Measurements from ENCODE around the gene ZSCAN20. TPM values are rescaled to one million over a fixed set of nuclear protein-coding genes. Genes with fewer than 3 reads are reported as not detected.
A peak's percentile ranks its signal among the peaks of the same experiment; 100 is the strongest.

The ZSCAN20 gene
- total and polyA plus RNA-seq, 9 of the 15 experiments (the other 6 are each of a cell fraction or from before 2014, with no cell fraction given): 0.36 to 3.3 (median 2.0) TPM

GRCh38 chr1:33429856-33430691 is 42.4 kb upstream of the ZSCAN20 start (continued):
- no peak for TF ChIP-seq ZNF280A (IDR thresholded peaks at IDR 0.05; ENCODE audit: low read depth, partially characterized antibody)
- TF ChIP-seq JUNB (CRISPR knock-in tag; conservative IDR thresholded peaks at IDR 0.05): no peak
- peak; percentile 18; the same call in 1 of the 2 replicates for TF ChIP-seq NCOA6 (IDR thresholded peaks at IDR 0.05)
- no peak for TF ChIP-seq PYGO2 (tag; IDR thresholded peaks at IDR 0.05)
- TF ChIP-seq YBX1 (IDR thresholded peaks at IDR 0.05): no peak
- TF ChIP-seq EWSR1 (IDR thresholded peaks at IDR 0.05; ENCODE audit: borderline replicate concordance, low read depth, partially characterized antibody): no peak
- TF ChIP-seq ZNF778 (CRISPR knock-in tag; IDR thresholded peaks at IDR 0.05): no peak
- TF ChIP-seq ZBTB34 (CRISPR knock-in tag; IDR thresholded peaks at IDR 0.05): no peak
- no peak for TF ChIP-seq DLX4 (CRISPR knock-in tag; IDR thresholded peaks at IDR 0.05)
- no peak for TF ChIP-seq GATAD2A (IDR thresholded peaks at IDR 0.05)
- TF ChIP-seq DNMT1 (IDR thresholded peaks at IDR 0.05): no peak
- peak; percentile 73 for TF ChIP-seq ZFX (CRISPR knock-in tag; IDR thresholded peaks at IDR 0.05)
- no peak for TF ChIP-seq SMAD2 (IDR thresholded peaks at IDR 0.05; ENCODE audit: low read depth, low read length)
- no peak for TF ChIP-seq CBX8 (IDR thresholded peaks at IDR 0.05; ENCODE audit: borderline replicate concordance, extremely low read depth, low read depth, low read length, poor library complexity, severe bottlenecking)
- no peak for TF ChIP-seq POLR2A (conservative IDR thresholded peaks at IDR 0.05)
- no peak for TF ChIP-seq RBM22 (IDR thresholded peaks at IDR 0.05; ENCODE audit: low read depth, low read length, poor library complexity, severe bottlenecking)
- no peak for TF ChIP-seq PBX2 (CRISPR knock-in tag; IDR thresholded peaks at IDR 0.05; ENCODE audit: low read depth)
- TF ChIP-seq PBX2 (tag; conservative IDR thresholded peaks at IDR 0.05; ENCODE audit: low read depth): no peak
- no peak for TF ChIP-seq E2F5 (CRISPR knock-in tag; IDR thresholded peaks at IDR 0.05)
- TF ChIP-seq PHF20 (IDR thresholded peaks at IDR 0.05; ENCODE audit: partially characterized antibody): no peak
- TF ChIP-seq MLX (CRISPR knock-in tag; conservative IDR thresholded peaks at IDR 0.05): no peak

Data from K562 (cell line).